H1 (cell line): Measurements from ENCODE around the gene HS3ST3B1. TPM values are rescaled to one million over a fixed set of nuclear protein-coding genes. Genes with fewer than 3 reads are reported as not detected.

Experiments
- CTCF ChIA-PET: fragments of 300-600 bp; sonication (Branson Sonifier 250); formaldehyde crosslinking; loops from one replicate; lab custom pipeline; 2021; ENCODE audit not compliant: partially characterized antibody; lab: Charles Lee
- POLR2A ChIA-PET: fragments of 300-600 bp; sonication (Branson Sonifier 250); formaldehyde crosslinking; loops from one replicate; lab custom pipeline; 2021; ENCODE audit warnings: inconsistent platforms; ENCODE audit not compliant: partially characterized antibody; lab: Charles Lee
- DNase-seq, 2 experiments: peaks; one replicate each; pipeline versions ENCODE4 v3.0.0 to v3.0.0-alpha.2; 2010 to 2022; ENCODE audit warnings: low spot score in 2 of 2, low read depth in 1 of 2, mixed read lengths in 1 of 2
- FAIRE-seq: peaks from 2 replicates; lab custom pipeline; 2011; peaks lifted over from hg19 to GRCh38; lab: Jason Lieb, UNC
- H2AFZ ChIP-seq: 2 replicates; pipeline ENCODE4 v1.8.1; 2012; ENCODE audit warnings: low read length, inconsistent platforms
- H2AK5ac ChIP-seq: 2 replicates; pipeline ENCODE4 v1.6.1; 2013; ENCODE audit warnings: low read depth, low read length
- H2BK120ac ChIP-seq: replicated peaks from 2 replicates; pipeline ENCODE3; 2013; ENCODE audit warnings: low read depth, low read length, inconsistent platforms
- H2BK12ac ChIP-seq: 2 replicates; pipeline ENCODE4 v1.6.1; 2013; ENCODE audit warnings: low read depth, low read length
- H2BK15ac ChIP-seq: 2 replicates; pipeline ENCODE4 v1.6.1; 2013; ENCODE audit warnings: low read length
- H2BK20ac ChIP-seq: 2 replicates; pipeline ENCODE4 v1.6.1; 2013; ENCODE audit warnings: low read length
- H2BK5ac ChIP-seq: 2 replicates; pipeline ENCODE4 v1.6.1; 2013; ENCODE audit warnings: low read depth, low read length
- H3K14ac ChIP-seq: 2 replicates; pipeline ENCODE4 v1.6.1; 2013; ENCODE audit warnings: inconsistent platforms; ENCODE audit not compliant: insufficient read length
- H3K18ac ChIP-seq: 2 replicates; pipeline ENCODE4 v1.6.1; 2013; ENCODE audit warnings: low read length; ENCODE audit errors: extremely low read depth
- H3K23ac ChIP-seq: 2 replicates; pipeline ENCODE4 v1.6.1; 2013; ENCODE audit warnings: inconsistent platforms; ENCODE audit not compliant: insufficient read length
- H3K23me2 ChIP-seq: 2 replicates; pipeline ENCODE4 v1.6.1; 2013; ENCODE audit warnings: low read depth, low read length
- H3K27ac ChIP-seq: 2 replicates; pipeline ENCODE4 v1.6.1; 2011; ENCODE audit warnings: low read depth, low read length, inconsistent platforms
- H3K27me3 ChIP-seq, 4 experiments: replicated peaks in 1 of 4; 1 replicate in 1 of 4; 2 replicates in 3 of 4; pipeline versions ENCODE4 v1.6.1 to v1.8.1; 2011 to 2013; ENCODE audit warnings: low read length in 3 of 4, mild to moderate bottlenecking in 3 of 4, inconsistent platforms in 2 of 4, mixed read lengths in 2 of 4, moderate library complexity in 1 of 4; ENCODE audit not compliant: control insufficient read depth in 3 of 4, insufficient read depth in 3 of 4; ENCODE audit errors: extremely low read depth in 1 of 4
- H3K36me3 ChIP-seq, 4 experiments: 2 replicates each; pipeline versions ENCODE4 v1.6.1 to v1.8.1; 2011 to 2013; ENCODE audit warnings: mild to moderate bottlenecking in 4 of 4, low read length in 3 of 4, moderate library complexity in 2 of 4, control low read depth in 1 of 4, inconsistent platforms in 1 of 4; ENCODE audit not compliant: insufficient read depth in 4 of 4, control insufficient read depth in 2 of 4
- H3K4ac ChIP-seq: replicated peaks from 2 replicates; pipeline ENCODE3; 2013; ENCODE audit warnings: low read length, low read depth, mixed read lengths, inconsistent platforms; ENCODE audit not compliant: insufficient read length
- H3K4me1 ChIP-seq, 4 experiments: replicated peaks in 1 of 4; 1 replicate in 1 of 4; 2 replicates in 3 of 4; pipeline versions ENCODE4 v1.6.1 to v1.8.1; 2011 to 2013; ENCODE audit warnings: low read length in 3 of 4, inconsistent platforms in 2 of 4, mixed read lengths in 1 of 4; ENCODE audit not compliant: insufficient read depth in 4 of 4, control insufficient read depth in 3 of 4
- H3K4me2 ChIP-seq, 2 experiments: 2 replicates each; pipeline versions ENCODE4 v1.6.1 to v1.8.1; 2011 to 2013; ENCODE audit warnings: low read depth in 2 of 2, low read length in 2 of 2, control low read depth in 1 of 2, inconsistent platforms in 1 of 2, mild to moderate bottlenecking in 1 of 2; ENCODE audit not compliant: insufficient read depth in 1 of 2
- H3K4me3 ChIP-seq, 4 experiments: fragments of 200-600, 300-600 bp in 1 of 4; sonication (generic), shearing (Covaris generic), sonication (Bioruptor Twin) in 1 of 4; 2 replicates each; pipeline versions ENCODE4 v1.5.1 to v1.8.1; 2011 to 2016; ENCODE audit warnings: low read length in 4 of 4, low read depth in 3 of 4, control low read depth in 2 of 4, inconsistent platforms in 2 of 4, mild to moderate bottlenecking in 2 of 4, mixed read lengths in 1 of 4, moderate library complexity in 1 of 4; ENCODE audit not compliant: insufficient read depth in 2 of 4; ENCODE audit errors: extremely low read depth in 1 of 4
- H3K56ac ChIP-seq: replicated peaks from 2 replicates; pipeline ENCODE3; 2013; ENCODE audit warnings: low read depth, mild to moderate bottlenecking, mixed read lengths, low read length, inconsistent platforms; ENCODE audit not compliant: insufficient read length
- H3K79me1 ChIP-seq: 2 replicates; pipeline ENCODE4 v1.6.1; 2013; ENCODE audit warnings: low read depth, low read length, control low read depth
- H3K79me2 ChIP-seq, 2 experiments: 2 replicates each; pipeline versions ENCODE4 v1.6.1 to v1.8.1; 2012 to 2013; ENCODE audit warnings: low read length in 2 of 2, mild to moderate bottlenecking in 2 of 2, inconsistent platforms in 1 of 2; ENCODE audit not compliant: insufficient read depth in 2 of 2, control insufficient read depth in 1 of 2
- H3K9ac ChIP-seq, 4 experiments: replicated peaks in 1 of 4; 1 replicate in 1 of 4; 2 replicates in 3 of 4; pipeline versions ENCODE4 v1.6.1 to v1.8.1; 2011 to 2013; ENCODE audit warnings: low read depth in 3 of 4, low read length in 3 of 4, control low read depth in 2 of 4, mild to moderate bottlenecking in 2 of 4, moderate library complexity in 2 of 4, inconsistent platforms in 1 of 4; ENCODE audit errors: extremely low read depth in 1 of 4
- H3K9me3 ChIP-seq, 2 experiments: 2 replicates each; pipeline versions ENCODE4 v1.6.1 to v1.8.1; 2012 to 2013; ENCODE audit warnings: mild to moderate bottlenecking in 2 of 2, moderate library complexity in 2 of 2, control low read depth in 1 of 2, inconsistent platforms in 1 of 2, low read depth in 1 of 2, low read length in 1 of 2, mixed read lengths in 1 of 2; ENCODE audit not compliant: insufficient read depth in 2 of 2
- H4K20me1 ChIP-seq, 2 experiments: replicated peaks in 1 of 2; 2 replicates each; pipeline versions ENCODE3 to v1.8.1; 2011 to 2013; ENCODE audit warnings: inconsistent platforms in 2 of 2, low read length in 2 of 2, mild to moderate bottlenecking in 1 of 2; ENCODE audit not compliant: insufficient read depth in 2 of 2, control insufficient read depth in 1 of 2
- H4K5ac ChIP-seq: 2 replicates; pipeline ENCODE4 v1.6.1; 2013; ENCODE audit warnings: low read length, low read depth, mixed read lengths, inconsistent platforms; ENCODE audit not compliant: insufficient read length
- H4K8ac ChIP-seq: 2 replicates; pipeline ENCODE4 v1.8.0; 2013; ENCODE audit warnings: mild to moderate bottlenecking, moderate library complexity, low read length, inconsistent platforms; ENCODE audit not compliant: insufficient read depth; ENCODE audit errors: extremely low read depth
- H4K91ac ChIP-seq: replicated peaks from 2 replicates; pipeline ENCODE3; 2013; ENCODE audit warnings: low read length, mixed read lengths, inconsistent platforms; ENCODE audit not compliant: insufficient read length
- BRCA1 ChIP-seq: IDR thresholded peaks from 2 replicates; pipeline ENCODE4 v1.6.1; 2012; ENCODE audit warnings: low read depth, low read length, improper control_type of control experiment
- CHD2 ChIP-seq: IDR thresholded peaks from 2 replicates; pipeline ENCODE4 v1.6.1; 2012; ENCODE audit warnings: low read length, improper control_type of control experiment
- CTBP2 ChIP-seq: IDR thresholded peaks from 2 replicates; pipeline ENCODE4 v1.7.0; 2011; ENCODE audit warnings: borderline replicate concordance, mild to moderate bottlenecking, moderate library complexity, mixed read lengths, low read length; ENCODE audit not compliant: insufficient read depth, insufficient read length
- EGR1 ChIP-seq: IDR thresholded peaks from 2 replicates; pipeline ENCODE4 v1.6.1; 2011; ENCODE audit warnings: low read depth, low read length, borderline replicate concordance
- JUN ChIP-seq: IDR thresholded peaks from 2 replicates; pipeline ENCODE4 v1.6.1; 2011; ENCODE audit warnings: low read depth, mild to moderate bottlenecking, improper control_type of control experiment, low read length
- POLR2A ChIP-seq, 2 experiments: IDR thresholded peaks; 1 replicate in 1 of 2; 2 replicates in 1 of 2; pipeline ENCODE4 v1.6.1; 2011; ENCODE audit warnings: low read depth in 2 of 2, low read length in 2 of 2, mild to moderate bottlenecking in 2 of 2; ENCODE audit errors: control extremely low read depth in 1 of 2
- TAF1 ChIP-seq: IDR thresholded peaks from 2 replicates; pipeline ENCODE4 v1.6.1; 2011; ENCODE audit warnings: mild to moderate bottlenecking, low read depth, low read length
- TEAD4 ChIP-seq: IDR thresholded peaks from 2 replicates; pipeline ENCODE4 v1.6.1; 2012; ENCODE audit warnings: low read depth, low read length, inconsistent platforms, mixed read lengths
- WGBS, 2 experiments: shearing (Covaris generic) in 1 of 2; methylation state at CpG; one replicate each; pipeline versions ENCODE4 v1.1.6 to v1.1.7; 2013 to 2015; ENCODE audit warnings: low lambda C conversion rate in 2 of 2, mixed read lengths in 2 of 2, inconsistent platforms in 1 of 2, low coverage in 1 of 2, missing lambda C conversion rate in 1 of 2; ENCODE audit not compliant: insufficient replicate concordance in 2 of 2, insufficient coverage in 1 of 2, insufficient read length in 1 of 2; ENCODE audit errors: extremely low coverage in 1 of 2, missing lambda C conversion rate in 1 of 2; 5-methylcytosine and 5-hydroxymethylcytosine counted together
- polyA plus RNA-seq, 7 experiments: library from polyadenylated mRNA; depleted of rRNA in 3 of 7; stranded (reverse) in 5 of 7; unstranded in 2 of 7; fragments of >200 nt in 5 of 7; fragments of 200-250 nt in 2 of 7; gene quantifications; 1 replicate in 5 of 7; 2 replicates in 1 of 7; 4 replicates in 1 of 7; pipeline versions ENCODE4 v1.2.1 to v1.2.3, GENCODE V29; 2011 to 2013; ENCODE audit warnings: missing spikeins in 2 of 7, mixed read lengths in 2 of 7
- total RNA-seq: library from RNA; stranded (reverse); fragmentation: NEBNext Ultra II Directional; extraction: Animal tissue kit (Norgen Biotek cat#: 25700); gene quantifications from 2 replicates; pipeline ENCODE4 v1.2.1, GENCODE V29; 2021
- TF ChIP-seq, protein P1 (sequence below): IDR thresholded peaks from 2 replicates; pipeline ENCODE4 v1.6.1; 2011; ENCODE audit warnings: low read depth, mild to moderate bottlenecking, low read length; ENCODE audit not compliant: insufficient read depth

HS3ST3B1 gene
- total and polyA plus RNA-seq, 2 of the 8 experiments (the other 6 are each of a cell fraction or from before 2014, with no cell fraction given), result 4.7 to 14.4 TPM

DNA sequence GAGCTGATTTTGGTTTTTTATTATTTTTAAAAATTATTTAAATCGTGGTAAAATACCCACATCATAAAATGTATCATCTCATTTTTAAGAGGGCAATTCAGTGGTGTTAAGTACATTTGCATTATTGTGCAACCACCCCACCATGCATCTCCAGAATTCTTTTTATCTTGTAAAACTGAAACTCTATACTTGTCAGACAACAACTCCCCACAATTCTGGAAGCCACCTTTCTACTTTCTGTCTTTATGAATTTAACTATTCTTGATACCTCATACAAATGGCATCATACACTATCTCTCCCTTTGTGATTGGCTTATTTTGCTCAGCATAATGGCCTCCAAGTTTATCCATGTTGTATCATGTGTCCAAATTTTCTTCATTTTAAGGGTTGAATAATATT, 97.9 kb downstream of the HS3ST3B1 start:
- ChIA-PET POLR2A (no interaction called here), CTCF (no interaction called here)
- Histone ChIP-seq H2BK15ac (no peak overlapping the region), H3K4ac (no peak overlapping the region), H3K56ac (no peak overlapping the region), H4K8ac (no peak overlapping the region), H3K79me1 (no peaks in the 10 kb centered on the region), H3K4me2 (no peak overlapping the region), H4K5ac (no peak overlapping the region), H4K20me1 (peaks cover 0 to 3% of the 10 kb centered on the region in 2 experiments), H3K9ac (no peak overlapping the region), H2AK5ac (no peak overlapping the region), H3K23me2 (peaks cover 5% of the 10 kb centered on the region; the same call in 1 of the 2 replicates), H3K36me3 (no peaks in the 10 kb centered on the region), H3K79me2 (no peaks in the 10 kb centered on the region), H3K14ac (no peak overlapping the region), H2AFZ (no peak overlapping the region), H2BK120ac (no peak overlapping the region), H3K18ac (no peak overlapping the region), H3K27me3 (no peaks in the 10 kb centered on the region), H2BK5ac (no peak overlapping the region), H3K27ac (no peak overlapping the region), H3K9me3 (peaks cover 5 to 9% of the 10 kb centered on the region in 2 experiments; a peak in 2 of 4 replicates), H3K4me1 (no peaks in the 10 kb centered on the region; a peak in 1 of 7 replicates), H4K91ac (no peak overlapping the region), H3K4me3 (no peak overlapping the region), H2BK12ac (no peak overlapping the region), H3K23ac (no peak overlapping the region), H2BK20ac (no peak overlapping the region)
- DNase-seq (no peak), FAIRE-seq (no peak)
- 94% methylated on average over 1 of the region's 1 CpG; no CpG with 5 or more reads in 1 of the 2 experiments for WGBS, 2 experiments
- TF ChIP-seq EGR1 (no peak), CHD2 (no peak), CTBP2 (no peak), TAF1 (no peak), POLR2A (IDR thresholded peaks at IDR 0.05; ENCODE audit: control extremely low read depth in 1 of 2, low read depth in 2 of 2, low read length in 2 of 2) (no peak), JUN (no peak), BRCA1 (no peak), TEAD4 (no peak)
- TF ChIP-seq, protein P1, sequence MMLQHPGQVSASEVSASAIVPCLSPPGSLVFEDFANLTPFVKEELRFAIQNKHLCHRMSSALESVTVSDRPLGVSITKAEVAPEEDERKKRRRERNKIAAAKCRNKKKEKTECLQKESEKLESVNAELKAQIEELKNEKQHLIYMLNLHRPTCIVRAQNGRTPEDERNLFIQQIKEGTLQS, result no peak
